ENCODE measurements around the gene GNPTAB.
"Not testable (repeated sequence)": the region's sequence is repeated elsewhere in the genome, so short reads cannot be mapped to it uniquely, and the experiment has no call there.

Gene GNPTAB

DNA sequence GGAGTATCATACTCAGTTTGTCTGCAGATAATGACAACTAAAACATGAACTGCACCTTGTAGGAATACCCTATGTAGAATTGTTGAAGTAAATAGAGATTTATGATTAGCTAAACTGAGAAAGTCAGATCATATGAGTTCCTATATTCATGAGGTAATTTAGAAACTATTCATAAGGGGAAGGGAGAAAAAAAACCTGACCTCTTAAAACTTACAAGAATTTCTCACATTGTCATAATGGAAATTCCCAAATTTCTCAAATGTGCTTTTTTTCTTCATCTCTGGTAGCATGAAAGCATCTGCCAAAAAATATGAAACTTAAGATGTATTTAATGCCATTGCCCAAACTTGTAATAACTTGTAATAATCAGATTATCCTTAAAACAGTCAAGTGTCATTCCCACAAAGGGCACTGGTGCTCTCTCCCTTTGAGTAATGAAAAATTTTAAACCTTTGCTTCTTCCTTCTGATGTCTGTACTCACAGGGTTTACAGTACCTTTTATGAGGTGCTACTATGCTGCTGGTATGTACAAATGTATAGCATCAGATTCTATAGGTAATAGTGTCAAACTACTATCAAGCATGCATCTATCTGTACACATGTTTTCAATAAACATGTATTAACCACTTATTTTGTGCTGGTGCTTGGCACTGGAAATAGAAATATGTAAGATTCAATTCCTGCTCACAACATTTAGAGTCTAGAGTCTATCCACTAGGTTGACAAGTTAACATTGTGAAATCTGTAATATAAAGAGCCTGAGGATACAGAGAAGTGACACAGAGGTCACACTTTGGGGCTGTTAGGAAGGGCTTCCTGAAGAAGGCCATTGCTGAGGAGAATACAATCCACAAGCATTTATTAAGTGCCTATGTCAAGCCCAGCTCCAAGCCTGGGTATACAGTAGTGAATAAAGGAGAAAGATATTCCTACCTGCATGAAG is 29.2 kb upstream of the GNPTAB start:
- Mint-ChIP-seq H3K4me1 (peaks cover 21% of the 10 kb centered on the region), H3K9me3 (no peaks in the 10 kb centered on the region), H3K36me3 (ENCODE audit: low read depth) (no peaks in the 10 kb centered on the region), H3K27me3 (peaks cover 4% of the 10 kb centered on the region), H3K4me3 (no peak overlapping the region), H3K27ac (peak overlapping the region; percentile 37)
- no peak for DNase-seq
- ATAC-seq: peak; percentile 47

DNA sequence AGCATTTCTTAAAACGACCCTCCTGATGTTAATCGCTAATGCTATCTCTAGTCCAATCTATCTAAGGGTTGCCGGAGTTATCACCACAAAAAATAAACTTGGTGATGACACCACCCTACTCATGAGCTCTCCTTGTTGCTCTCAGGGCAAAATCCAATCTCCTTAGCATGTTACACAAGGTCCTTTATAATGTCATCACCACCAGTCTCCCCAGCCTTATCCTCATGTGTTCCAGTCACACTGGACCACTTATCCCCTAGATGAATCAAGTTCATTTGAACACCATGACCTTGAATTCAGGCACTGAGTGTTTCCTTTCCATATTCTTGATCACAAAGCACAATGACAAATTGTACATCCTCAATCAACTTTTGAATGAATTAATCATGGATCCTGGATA is 27.6 kb upstream of the GNPTAB start:
- no peak for DNase-seq

DNA sequence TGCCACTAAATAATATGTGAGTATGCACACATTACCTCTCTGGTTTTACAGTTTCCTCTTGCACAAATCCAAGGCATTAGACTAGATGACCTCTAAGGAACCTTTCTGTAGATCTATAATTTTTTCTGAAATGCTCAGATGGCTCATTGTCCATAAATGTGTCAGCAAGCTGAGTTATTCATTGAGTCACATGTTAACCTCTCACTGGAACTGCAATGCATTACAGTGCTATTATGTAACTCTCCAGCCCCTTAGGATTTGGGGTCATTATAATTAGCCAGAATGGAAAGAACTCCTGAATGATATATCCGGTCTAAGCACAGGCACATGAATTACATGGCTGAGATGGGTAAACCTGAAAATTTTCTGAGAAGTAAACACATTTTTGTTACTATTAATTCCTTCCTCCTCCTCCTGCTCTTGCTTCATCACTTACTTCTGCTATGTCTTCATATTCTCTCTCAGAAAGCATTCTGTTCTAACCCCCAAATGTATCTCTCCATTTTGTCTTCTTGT is 26.3 kb upstream of the GNPTAB start:
- Mint-ChIP-seq H3K4me3 (no peak overlapping the region), H3K9me3 (no peaks in the 10 kb centered on the region), H3K36me3 (ENCODE audit: low read depth) (no peaks in the 10 kb centered on the region), H3K27me3 (no peaks in the 10 kb centered on the region), H3K27ac (no peak overlapping the region), H3K4me1 (peaks cover 23% of the 10 kb centered on the region)
- ATAC-seq (no peak), DNase-seq (no peak)

More for the DNA sequence above, 27.6 kb upstream of the GNPTAB start:
- H3K4me3 Mint-ChIP-seq: no peak overlapping the region
- H3K27me3 Mint-ChIP-seq: no peaks in the 10 kb centered on the region
- H3K27ac Mint-ChIP-seq: no peak overlapping the region
- H3K9me3 Mint-ChIP-seq: no peaks in the 10 kb centered on the region
- H3K4me1 Mint-ChIP-seq: peaks cover 23% of the 10 kb centered on the region
- H3K36me3 Mint-ChIP-seq (ENCODE audit: low read depth): no peaks in the 10 kb centered on the region
- no peak for ATAC-seq

- not testable (repeated sequence) for H3K9me3 Mint-ChIP-seq; DNase-seq; H3K4me3 Mint-ChIP-seq; H3K27ac Mint-ChIP-seq; ATAC-seq; H3K27me3 Mint-ChIP-seq; H3K36me3 Mint-ChIP-seq (ENCODE audit: low read depth)
- H3K4me1 Mint-ChIP-seq: peaks cover 23% of the 10 kb centered on the region
Measured at GRCh38 chr12:101856614-101857013, 25.9 kb upstream of the GNPTAB start.

DNA sequence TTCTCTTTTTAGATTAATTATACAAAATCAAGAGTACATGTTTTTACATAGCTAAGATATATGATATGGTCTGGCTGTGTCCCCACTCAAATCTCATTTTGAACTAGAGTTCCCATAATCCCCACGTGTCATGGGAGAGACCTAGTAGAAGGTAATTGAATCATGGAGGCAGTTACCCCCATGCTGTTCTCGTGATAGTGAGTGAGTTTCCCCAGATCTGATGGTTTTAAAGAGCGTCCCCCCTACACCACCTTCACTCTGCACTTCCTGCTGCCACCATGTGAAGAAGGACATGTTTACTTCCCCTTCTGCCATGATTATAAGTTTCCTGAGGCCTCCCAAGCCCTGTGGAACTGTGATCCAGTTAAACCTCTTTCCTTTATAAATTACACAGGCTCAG is 25.2 kb upstream of the GNPTAB start:
- Mint-ChIP-seq H3K9me3 (no peaks in the 10 kb centered on the region), H3K4me3 (no peak overlapping the region), H3K27me3 (no peaks in the 10 kb centered on the region), H3K36me3 (ENCODE audit: low read depth) (no peaks in the 10 kb centered on the region), H3K27ac (no peak overlapping the region), H3K4me1 (peaks cover 23% of the 10 kb centered on the region)
- ATAC-seq (no peak), DNase-seq (no peak)

GRCh38 chr12:101855364-101855884 is 24.7 kb upstream of the GNPTAB start:
- DNase-seq (no peak), ATAC-seq (no peak)
- Mint-ChIP-seq H3K4me3 (no peak overlapping the region), H3K9me3 (no peaks in the 10 kb centered on the region), H3K36me3 (ENCODE audit: low read depth) (no peaks in the 10 kb centered on the region), H3K4me1 (peaks cover 27% of the 10 kb centered on the region), H3K27ac (no peak overlapping the region), H3K27me3 (no peaks in the 10 kb centered on the region)

GRCh38 chr12:101854747-101855146 is 24.0 kb upstream of the GNPTAB start:
- Mint-ChIP-seq H3K4me3 (no peak overlapping the region), H3K4me1 (peaks cover 20% of the 10 kb centered on the region), H3K27ac (no peak overlapping the region), H3K9me3 (no peaks in the 10 kb centered on the region), H3K36me3 (ENCODE audit: low read depth) (no peaks in the 10 kb centered on the region), H3K27me3 (no peaks in the 10 kb centered on the region)
- DNase-seq (no peak), ATAC-seq (no peak)

- no peak overlapping the region for H3K27ac Mint-ChIP-seq
- H3K27me3 Mint-ChIP-seq: no peaks in the 10 kb centered on the region
- H3K9me3 Mint-ChIP-seq: no peaks in the 10 kb centered on the region
- no peaks in the 10 kb centered on the region for H3K36me3 Mint-ChIP-seq (ENCODE audit: low read depth)
- ATAC-seq (no peak), DNase-seq (no peak)
- peaks cover 13% of the 10 kb centered on the region for H3K4me1 Mint-ChIP-seq
- no peak overlapping the region for H3K4me3 Mint-ChIP-seq
Measured at GRCh38 chr12:101852998-101853397, 22.2 kb upstream of the GNPTAB start.

DNA sequence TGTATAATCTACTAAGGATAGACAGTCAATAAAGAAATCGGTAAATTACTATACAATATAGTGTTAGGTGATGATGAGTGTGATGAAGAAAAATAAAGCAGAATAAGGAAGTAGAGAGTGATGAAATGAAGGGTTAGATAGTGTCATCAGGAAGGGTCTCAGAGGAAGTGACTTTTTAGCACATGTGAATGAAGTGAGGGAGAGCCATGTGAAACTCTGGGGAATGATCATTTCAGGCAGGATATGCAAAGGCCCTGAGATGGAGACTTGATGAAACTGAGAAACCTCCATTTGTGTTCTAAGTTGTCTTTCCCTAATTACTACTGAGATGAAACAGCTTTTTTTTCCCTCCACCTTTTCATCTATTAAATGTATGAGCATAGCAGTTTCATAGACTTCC is 19.4 kb upstream of the GNPTAB start:
- no peak for DNase-seq
- no peak for ATAC-seq
- no peaks in the 10 kb centered on the region for H3K36me3 Mint-ChIP-seq (ENCODE audit: low read depth)
- H3K9me3 Mint-ChIP-seq: no peaks in the 10 kb centered on the region
- no peak overlapping the region for H3K4me3 Mint-ChIP-seq
- H3K4me1 Mint-ChIP-seq: peaks cover 7% of the 10 kb centered on the region
- H3K27me3 Mint-ChIP-seq: no peaks in the 10 kb centered on the region
- H3K27ac Mint-ChIP-seq: no peak overlapping the region

- no peak for ATAC-seq
- Mint-ChIP-seq H3K9me3 (no peaks in the 10 kb centered on the region), H3K4me3 (no peak overlapping the region), H3K4me1 (peaks cover 4% of the 10 kb centered on the region), H3K27me3 (no peaks in the 10 kb centered on the region), H3K36me3 (ENCODE audit: low read depth) (no peaks in the 10 kb centered on the region), H3K27ac (no peak overlapping the region)
- no peak for DNase-seq
Measured at GRCh38 chr12:101847325-101847724, 16.6 kb upstream of the GNPTAB start.

DNA sequence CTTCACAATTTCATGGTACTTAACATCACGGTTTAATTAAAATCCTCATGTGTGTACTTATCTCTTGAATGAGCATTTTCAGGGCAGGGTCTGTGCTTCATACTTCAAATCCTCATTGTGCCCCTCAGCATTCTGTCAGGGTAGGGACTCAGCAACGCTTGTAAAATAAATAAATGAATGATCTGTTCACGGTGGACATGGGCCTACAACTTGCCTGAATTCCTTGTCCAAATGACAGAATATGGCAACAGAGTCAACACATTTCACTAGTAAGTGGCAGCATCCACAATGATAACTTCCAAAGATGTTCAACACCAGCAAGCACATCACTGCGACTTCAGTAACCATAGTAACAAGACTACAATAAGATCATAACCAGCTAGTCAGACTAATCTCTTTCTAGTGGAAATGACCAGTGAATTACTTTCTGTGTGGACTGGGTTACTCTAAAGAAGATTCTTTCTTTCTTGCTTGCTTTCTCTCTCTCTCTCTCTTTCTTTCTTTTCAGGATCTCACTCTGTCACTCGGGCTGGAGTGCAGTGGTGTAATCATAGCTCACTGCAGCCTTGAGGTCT is 14.5 kb upstream of the GNPTAB start:
- no peaks in the 10 kb centered on the region for H3K4me1 Mint-ChIP-seq
- H3K4me3 Mint-ChIP-seq: no peak overlapping the region
- no peaks in the 10 kb centered on the region for H3K9me3 Mint-ChIP-seq
- no peak for ATAC-seq
- no peak for DNase-seq
- H3K36me3 Mint-ChIP-seq (ENCODE audit: low read depth): no peaks in the 10 kb centered on the region
- no peaks in the 10 kb centered on the region for H3K27me3 Mint-ChIP-seq
- H3K27ac Mint-ChIP-seq: no peak overlapping the region

GRCh38 chr12:101841069-101841468 is 10.3 kb upstream of the GNPTAB start:
- Mint-ChIP-seq H3K27ac (no peak overlapping the region), H3K36me3 (ENCODE audit: low read depth) (no peaks in the 10 kb centered on the region), H3K4me3 (no peak overlapping the region), H3K4me1 (peaks cover 8% of the 10 kb centered on the region), H3K27me3 (no peaks in the 10 kb centered on the region), H3K9me3 (no peaks in the 10 kb centered on the region)
- ATAC-seq (no peak), DNase-seq (no peak)

DNA sequence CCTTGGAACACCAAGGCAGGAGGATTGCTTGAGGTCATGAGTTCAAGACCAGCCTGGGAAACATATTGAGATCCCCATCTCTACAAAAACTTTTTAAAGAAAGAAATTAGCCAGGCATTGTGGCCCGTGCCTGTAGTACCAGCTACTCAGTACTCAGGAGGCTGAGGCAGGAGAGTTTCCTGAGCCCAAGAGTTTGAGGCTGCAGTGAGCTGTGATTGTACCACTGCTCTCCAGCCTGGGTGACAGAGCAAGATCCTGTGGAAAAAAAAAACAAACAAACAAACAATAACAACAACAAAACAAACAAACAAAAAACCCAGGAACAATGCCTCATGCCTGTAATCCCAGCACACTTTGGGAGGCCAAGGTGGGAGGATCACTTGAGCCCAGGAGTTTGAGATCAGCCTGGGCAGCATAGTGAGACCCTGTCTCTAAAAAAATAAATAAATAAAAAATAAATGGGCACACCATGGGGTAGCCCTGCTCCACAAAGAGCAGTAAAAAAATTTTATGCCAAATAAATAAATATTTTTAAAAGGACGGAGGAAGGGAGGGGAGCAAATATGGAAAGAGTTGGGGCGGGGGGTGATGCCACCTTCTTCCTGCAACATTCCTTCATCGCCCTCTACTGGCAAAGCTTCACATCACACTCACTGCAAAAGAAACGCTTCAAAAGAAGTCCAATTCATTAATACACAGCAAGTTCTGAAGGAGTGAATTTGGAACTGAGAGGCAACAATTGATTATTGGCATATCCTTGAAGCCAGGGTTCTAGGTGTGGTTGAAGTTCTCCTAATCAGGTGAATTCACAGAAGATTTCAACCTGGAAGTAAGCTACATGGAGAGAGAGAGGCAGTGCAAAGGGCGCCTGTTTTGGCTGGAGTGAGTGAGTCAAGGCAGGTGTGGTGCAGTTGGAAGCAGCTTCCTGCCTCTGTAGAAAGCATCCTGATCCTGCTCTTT is 8.8 kb upstream of the GNPTAB start:
- H3K4me3 Mint-ChIP-seq: no peak overlapping the region
- H3K27me3 Mint-ChIP-seq: no peaks in the 10 kb centered on the region
- H3K27ac Mint-ChIP-seq: no peak overlapping the region
- DNase-seq (peak; percentile 74), ATAC-seq (peak; percentile 33)
- H3K4me1 Mint-ChIP-seq: peaks cover 8% of the 10 kb centered on the region
- H3K9me3 Mint-ChIP-seq: no peaks in the 10 kb centered on the region
- no peaks in the 10 kb centered on the region for H3K36me3 Mint-ChIP-seq (ENCODE audit: low read depth)

- no peaks in the 10 kb centered on the region for H3K36me3 Mint-ChIP-seq (ENCODE audit: low read depth)
Measured at GRCh38 chr12:101838628-101839323, 8.0 kb upstream of the GNPTAB start.

More at GRCh38 chr12:101838628-101839323, 8.0 kb upstream of the GNPTAB start:
- Mint-ChIP-seq H3K27ac (peak overlapping the region; percentile 53), H3K9me3 (no peaks in the 10 kb centered on the region), H3K4me1 (peaks cover 8% of the 10 kb centered on the region), H3K27me3 (no peaks in the 10 kb centered on the region), H3K4me3 (no peak overlapping the region)
- DNase-seq (no peak), ATAC-seq (peak; percentile 57)

All from activated naive CD8-positive, alpha-beta T cell treated with anti-CD3 and anti-CD28 coated beads, Interleukin-2, amount 50 U/mL, for 24 hours (primary cell).